ENCODE results near the gene MYO1F.

- TF ChIP-seq, protein P1, sequence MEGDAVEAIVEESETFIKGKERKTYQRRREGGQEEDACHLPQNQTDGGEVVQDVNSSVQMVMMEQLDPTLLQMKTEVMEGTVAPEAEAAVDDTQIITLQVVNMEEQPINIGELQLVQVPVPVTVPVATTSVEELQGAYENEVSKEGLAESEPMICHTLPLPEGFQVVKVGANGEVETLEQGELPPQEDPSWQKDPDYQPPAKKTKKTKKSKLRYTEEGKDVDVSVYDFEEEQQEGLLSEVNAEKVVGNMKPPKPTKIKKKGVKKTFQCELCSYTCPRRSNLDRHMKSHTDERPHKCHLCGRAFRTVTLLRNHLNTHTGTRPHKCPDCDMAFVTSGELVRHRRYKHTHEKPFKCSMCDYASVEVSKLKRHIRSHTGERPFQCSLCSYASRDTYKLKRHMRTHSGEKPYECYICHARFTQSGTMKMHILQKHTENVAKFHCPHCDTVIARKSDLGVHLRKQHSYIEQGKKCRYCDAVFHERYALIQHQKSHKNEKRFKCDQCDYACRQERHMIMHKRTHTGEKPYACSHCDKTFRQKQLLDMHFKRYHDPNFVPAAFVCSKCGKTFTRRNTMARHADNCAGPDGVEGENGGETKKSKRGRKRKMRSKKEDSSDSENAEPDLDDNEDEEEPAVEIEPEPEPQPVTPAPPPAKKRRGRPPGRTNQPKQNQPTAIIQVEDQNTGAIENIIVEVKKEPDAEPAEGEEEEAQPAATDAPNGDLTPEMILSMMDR (IDR thresholded peaks at IDR 0.05), result no peak
- no peak for TF ChIP-seq POLR2A (IDR thresholded peaks at IDR 0.05)
Measured at GRCh38 chr19:8473648-8474476, 103.4 kb downstream of the MYO1F start.
